Natural killer cell (primary cell): Measurements from ENCODE around the gene AGTR1. TPM values are rescaled to one million over a fixed set of nuclear protein-coding genes. Genes with fewer than 3 reads are reported as not detected.

Experiments used
- ATAC-seq, 3 donors: fragments of 150-1000 bp in 2 of 3; fragments of 200-7000 bp in 1 of 3; cut with Tn5 transposase; 1 replicate in 1 of 3; 2 replicates in 2 of 3; pipeline ENCODE4 v1.10.0; 2021; ENCODE audit warnings: mild to moderate bottlenecking in 2 of 3, moderate library complexity in 2 of 3
- DNase-seq, 2 donors: peaks; one replicate each; pipeline versions ENCODE4 v3.0.0 to v3.0.0-alpha.2; 2013 to 2021; ENCODE audit warnings: mixed read lengths in 1 of 2
- H3K27ac ChIP-seq: one replicate; pipeline ENCODE4 v1.5.1; 2013; ENCODE audit warnings: mild to moderate bottlenecking, low read length
- H3K27me3 ChIP-seq: one replicate; pipeline ENCODE4 v1.6.1; 2013; ENCODE audit warnings: low read length; ENCODE audit not compliant: control insufficient read depth, insufficient read depth
- H3K36me3 ChIP-seq: one replicate; pipeline ENCODE4 v1.6.1; 2013; ENCODE audit warnings: low read length; ENCODE audit not compliant: control insufficient read depth, insufficient read depth
- H3K4me1 ChIP-seq: one replicate; pipeline ENCODE4 v1.6.1; 2013; ENCODE audit warnings: low read length; ENCODE audit not compliant: control insufficient read depth, insufficient read depth
- H3K4me3 ChIP-seq: one replicate; pipeline ENCODE4 v1.5.1; 2013; ENCODE audit warnings: low read length
- H3K9me3 ChIP-seq: one replicate; pipeline ENCODE4 v1.6.1; 2013; ENCODE audit warnings: low read length; ENCODE audit not compliant: control insufficient read depth, insufficient read depth
- H3K27ac Mint-ChIP-seq, 2 donors: one replicate each; pipeline ENCODE4 v1.8.0; 2022; ENCODE audit warnings: mild to moderate bottlenecking in 2 of 2, mixed read lengths in 2 of 2, moderate library complexity in 1 of 2
- H3K27me3 Mint-ChIP-seq, 2 donors: one replicate each; pipeline ENCODE4 v1.8.0; 2022; ENCODE audit warnings: low read depth in 2 of 2, mixed read lengths in 2 of 2
- H3K36me3 Mint-ChIP-seq: one replicate; pipeline ENCODE4 v1.8.0; 2022; ENCODE audit warnings: mixed read lengths
- H3K4me1 Mint-ChIP-seq, 2 donors: one replicate each; pipeline ENCODE4 v1.8.0; 2022; ENCODE audit warnings: mixed read lengths in 2 of 2
- H3K4me3 Mint-ChIP-seq: one replicate; pipeline ENCODE4 v1.8.0; 2022; ENCODE audit warnings: mild to moderate bottlenecking, moderate library complexity, mixed read lengths
- H3K9me3 Mint-ChIP-seq, 2 donors: one replicate each; pipeline ENCODE4 v1.8.0; 2022; ENCODE audit warnings: mixed read lengths in 2 of 2
- WGBS: methylation state at CpG from one replicate; pipeline ENCODE4 v1.1.7; 2013; ENCODE audit warnings: missing lambda C conversion rate; ENCODE audit not compliant: insufficient coverage; 5-methylcytosine and 5-hydroxymethylcytosine counted together
- intact Hi-C: fragments of 100-400 bp; cut with micrococcal nuclease; formaldehyde crosslinking; loops from one replicate; pipeline ENCODE4 v1.14.2; 2022
- total RNA-seq, 4 donors: library from RNA; stranded (reverse); fragments of 120-200 nt in 1 of 4; gene quantifications; one replicate each; pipeline versions ENCODE4 v1.2.3 to v1.2.4, GENCODE V29; 2013 to 2022
- TF ChIP-seq, protein P1 (sequence below): fragments of 200-600 bp; IDR thresholded peaks from one replicate; pipeline ENCODE4 v1.8.0; 2022; ENCODE audit warnings: antibody characterized with exemption

AGTR1 gene
- total RNA-seq, 3 donors from 2014 or later (not counting 1 experiment from before 2014, with no cell fraction given), result not detected

DNA sequence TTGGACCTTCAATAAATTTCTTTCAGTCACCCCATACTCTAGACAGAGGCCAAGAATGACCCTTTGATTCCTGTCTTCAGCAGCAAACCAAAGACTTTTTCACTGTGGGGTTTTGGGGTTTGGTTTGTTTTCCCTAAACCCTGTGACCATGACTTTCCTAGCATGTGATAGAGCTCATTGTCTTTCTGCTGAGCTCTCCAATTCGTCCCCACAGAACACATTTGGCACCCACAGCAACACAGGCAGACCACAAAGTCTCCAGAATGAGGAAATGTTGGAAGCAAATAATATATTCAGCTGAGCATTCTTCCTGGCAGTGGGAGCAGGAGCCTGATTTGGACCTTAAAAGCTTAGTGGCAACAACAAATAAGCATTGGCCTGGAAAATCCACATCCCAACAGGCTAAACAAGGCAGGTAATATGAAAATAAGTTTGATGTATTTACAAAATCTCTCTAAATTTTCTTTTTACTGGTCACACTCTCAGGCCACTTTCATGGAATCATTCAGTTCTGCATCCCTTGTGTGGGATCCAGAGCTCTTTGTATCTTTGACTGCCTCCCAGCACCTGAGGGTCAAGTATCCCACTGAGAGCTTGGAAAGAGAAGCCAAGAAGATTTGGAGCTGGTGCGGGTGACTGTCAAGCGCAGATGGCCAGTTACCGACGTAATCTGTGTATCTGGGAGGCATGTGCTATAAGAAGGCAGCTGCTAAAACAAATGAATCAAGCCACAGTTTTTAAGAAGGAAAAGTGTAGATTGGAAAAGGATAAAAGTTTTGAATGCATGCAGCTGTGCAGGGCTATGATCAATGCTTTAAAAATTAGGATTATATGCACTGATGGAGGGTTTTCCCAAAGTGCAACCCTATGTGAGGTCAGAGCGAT is 93.4 kb downstream of the AGTR1 start:
- Histone ChIP-seq H3K4me1 (no peaks in the 10 kb centered on the region), H3K4me3 (no peak overlapping the region), H3K9me3 (no peaks in the 10 kb centered on the region), H3K27me3 (no peaks in the 10 kb centered on the region), H3K36me3 (no peaks in the 10 kb centered on the region), H3K27ac (no peak overlapping the region)
- intact Hi-C loops, result no loop called here
- 81% methylated on average over 6 of the region's 6 CpGs for WGBS
- no peak overlapping the region for H3K4me3 Mint-ChIP-seq
- H3K4me1 Mint-ChIP-seq, result no peaks in the 10 kb centered on the region
- H3K27ac Mint-ChIP-seq, result no peak overlapping the region
- DNase-seq, result no peak
- ATAC-seq, result no peak
- H3K27me3 Mint-ChIP-seq, result no peaks in the 10 kb centered on the region
- H3K36me3 Mint-ChIP-seq, result no peaks in the 10 kb centered on the region
- no peaks in the 10 kb centered on the region for H3K9me3 Mint-ChIP-seq
- TF ChIP-seq, protein P1, sequence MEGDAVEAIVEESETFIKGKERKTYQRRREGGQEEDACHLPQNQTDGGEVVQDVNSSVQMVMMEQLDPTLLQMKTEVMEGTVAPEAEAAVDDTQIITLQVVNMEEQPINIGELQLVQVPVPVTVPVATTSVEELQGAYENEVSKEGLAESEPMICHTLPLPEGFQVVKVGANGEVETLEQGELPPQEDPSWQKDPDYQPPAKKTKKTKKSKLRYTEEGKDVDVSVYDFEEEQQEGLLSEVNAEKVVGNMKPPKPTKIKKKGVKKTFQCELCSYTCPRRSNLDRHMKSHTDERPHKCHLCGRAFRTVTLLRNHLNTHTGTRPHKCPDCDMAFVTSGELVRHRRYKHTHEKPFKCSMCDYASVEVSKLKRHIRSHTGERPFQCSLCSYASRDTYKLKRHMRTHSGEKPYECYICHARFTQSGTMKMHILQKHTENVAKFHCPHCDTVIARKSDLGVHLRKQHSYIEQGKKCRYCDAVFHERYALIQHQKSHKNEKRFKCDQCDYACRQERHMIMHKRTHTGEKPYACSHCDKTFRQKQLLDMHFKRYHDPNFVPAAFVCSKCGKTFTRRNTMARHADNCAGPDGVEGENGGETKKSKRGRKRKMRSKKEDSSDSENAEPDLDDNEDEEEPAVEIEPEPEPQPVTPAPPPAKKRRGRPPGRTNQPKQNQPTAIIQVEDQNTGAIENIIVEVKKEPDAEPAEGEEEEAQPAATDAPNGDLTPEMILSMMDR, result no peak

DNA sequence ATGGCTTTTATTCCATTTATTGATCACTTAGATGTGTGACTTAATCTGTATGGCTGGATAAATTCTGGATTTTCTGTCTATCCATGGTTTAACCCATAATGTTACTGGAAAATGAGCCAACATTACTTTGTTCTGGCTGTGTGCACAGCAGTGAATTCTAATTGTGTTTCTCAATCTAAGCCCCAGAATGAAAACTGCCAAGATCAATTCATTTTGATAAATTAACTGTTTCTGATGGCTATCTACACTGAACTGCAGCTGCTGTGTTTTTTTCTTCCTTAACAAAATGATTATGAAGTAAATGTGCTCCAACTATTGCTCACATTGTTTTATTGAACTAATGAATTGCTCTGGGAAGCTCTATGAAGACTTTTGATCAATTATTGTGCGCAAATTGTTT is 94.2 kb downstream of the AGTR1 start:
- no peaks in the 10 kb centered on the region for H3K9me3 ChIP-seq

DNA sequence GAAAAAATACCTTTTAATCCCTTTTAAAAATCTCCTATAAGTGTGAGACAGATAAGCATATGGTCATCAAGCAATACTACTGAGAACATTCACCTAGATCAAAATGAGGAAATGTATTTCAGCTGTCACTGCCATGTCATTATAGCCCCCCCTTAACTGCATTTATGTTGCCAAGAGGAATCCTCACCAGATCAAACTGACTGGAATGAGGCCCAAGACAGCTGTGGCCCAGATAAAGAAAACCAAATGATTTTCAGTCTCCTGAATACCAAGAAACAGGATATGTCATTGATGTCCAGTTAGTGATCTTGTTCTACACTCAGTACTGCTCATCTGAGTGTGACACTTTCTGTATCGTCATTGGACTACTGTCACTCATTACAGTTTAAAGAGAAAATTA is 94.8 kb downstream of the AGTR1 start:
- intact Hi-C loops, result no loop called here
- TF ChIP-seq, protein P1, result no peak

More for the DNA sequence above, 94.2 kb downstream of the AGTR1 start:
- DNase-seq (no peak), ATAC-seq (no peak)
- Histone ChIP-seq H3K36me3 (no peaks in the 10 kb centered on the region), H3K27me3 (no peaks in the 10 kb centered on the region), H3K4me1 (no peaks in the 10 kb centered on the region), H3K27ac (no peak overlapping the region), H3K4me3 (no peak overlapping the region)
- Mint-ChIP-seq H3K36me3 (no peaks in the 10 kb centered on the region), H3K4me3 (no peak overlapping the region), H3K27me3 (no peaks in the 10 kb centered on the region), H3K27ac (no peak overlapping the region), H3K9me3 (no peaks in the 10 kb centered on the region), H3K4me1 (no peaks in the 10 kb centered on the region)
- TF ChIP-seq, protein P1, result no peak
- WGBS, result 89% methylated on average over 1 of the region's 1 CpG
- intact Hi-C loops, result no loop called here

More for the DNA sequence above, 94.8 kb downstream of the AGTR1 start:
- Mint-ChIP-seq H3K4me3 (no peak overlapping the region), H3K27me3 (no peaks in the 10 kb centered on the region), H3K36me3 (no peaks in the 10 kb centered on the region), H3K27ac (no peak overlapping the region), H3K9me3 (no peaks in the 10 kb centered on the region), H3K4me1 (no peaks in the 10 kb centered on the region)
- H3K4me3 ChIP-seq, result no peak overlapping the region
- no peak overlapping the region for H3K27ac ChIP-seq
- WGBS, result 82% methylated on average over 1 of the region's 1 CpG
- no peaks in the 10 kb centered on the region for H3K36me3 ChIP-seq
- ATAC-seq (peak in 1 of 3 donors; percentile 74), DNase-seq (no peak)
- no peaks in the 10 kb centered on the region for H3K4me1 ChIP-seq
- no peaks in the 10 kb centered on the region for H3K9me3 ChIP-seq
- no peaks in the 10 kb centered on the region for H3K27me3 ChIP-seq

Other genes starting within 250 kb of the AGTR1 start
- gene CPB1, start 129.9 kb downstream of the AGTR1 start, total RNA-seq, result not detected
- gene CPA3, start 167.4 kb downstream of the AGTR1 start, total RNA-seq, result 10 to 100 TPM in 1 of 3 donors, 1 to 10 TPM in 1, not detected in 1; 1.1 to 59.7 TPM